Gastroesophageal sphincter (tissue), 4 donors: ENCODE data around the gene AP5B1. TPM values are rescaled to one million over a fixed set of nuclear protein-coding genes. Genes with fewer than 3 reads are reported as not detected.
"Not testable (repeated sequence)": the region's sequence is repeated elsewhere in the genome, so short reads cannot be mapped to it uniquely, and the experiment has no call there.

ENCODE experiments used
- ATAC-seq: fragments of 150-250 bp; one replicate; pipeline ENCODE4 v1.9.1; 2016; ENCODE audit warnings: mild to moderate bottlenecking, moderate library complexity
- H3K27ac ChIP-seq, 4 donors: fragments of 200-600 bp; sonication (generic) in 3 of 4; 1 replicate in 3 of 4; 2 replicates in 1 of 4; pipeline ENCODE4 v1.5.1; 2016 to 2019
- H3K27me3 ChIP-seq: fragments of 200-600 bp; sonication (generic); one replicate; pipeline ENCODE4 v1.5.1; 2019
- H3K36me3 ChIP-seq, 2 donors: fragments of 200-600 bp; sonication (generic); one replicate each; pipeline ENCODE4 v1.5.1; 2019; ENCODE audit warnings: control low read depth in 1 of 2
- H3K4me1 ChIP-seq, 3 donors: fragments of 200-600 bp; sonication (generic); 1 replicate in 2 of 3; 2 replicates in 1 of 3; pipeline ENCODE4 v1.5.1; 2016 to 2019; ENCODE audit warnings: control low read depth in 2 of 3
- H3K4me3 ChIP-seq, 2 donors: fragments of 200-600 bp; sonication (generic); one replicate each; pipeline ENCODE4 v1.5.1; 2019; ENCODE audit warnings: mild to moderate bottlenecking in 1 of 2, moderate library complexity in 1 of 2
- H3K9me3 ChIP-seq, 3 donors: fragments of 200-600 bp; sonication (generic); one replicate each; pipeline ENCODE4 v1.5.1; 2017 to 2019; ENCODE audit warnings: control low read depth in 2 of 3
- EP300 ChIP-seq: sonication (generic); formaldehyde crosslinking; IDR thresholded peaks from one replicate; pipeline ENCODE4 v1.6.1; 2017; ENCODE audit warnings: antibody characterized with exemption, mild to moderate bottlenecking
- POLR2A ChIP-seq, 2 donors: fragments of 450-650 bp; IDR thresholded peaks; one replicate each; pipeline ENCODE4 v1.6.1; 2017; ENCODE audit warnings: antibody characterized with exemption in 2 of 2, mild to moderate bottlenecking in 2 of 2, moderate library complexity in 1 of 2
- POLR2AphosphoS5 ChIP-seq: sonication (generic); formaldehyde crosslinking; IDR thresholded peaks from one replicate; pipeline ENCODE4 v1.6.1; 2017; ENCODE audit warnings: antibody characterized with exemption
- WGBS, 2 donors: methylation state at CpG; one replicate each; pipeline ENCODE4 v1.1.5; 2018; ENCODE audit warnings: low coverage in 1 of 2; 5-methylcytosine and 5-hydroxymethylcytosine counted together
- total RNA-seq, 4 donors: library from RNA; depleted of rRNA; stranded (reverse); fragments of >200 nt; gene quantifications; one replicate each; pipeline ENCODE4 v1.1.0, GENCODE V29; 2016
- TF ChIP-seq, protein P1 (sequence below), 4 experiments: fragments of 200-600 bp in 2 of 4; fragments of 450-650 bp in 2 of 4; sonication (generic) in 1 of 4; IDR thresholded peaks; one replicate each; pipeline ENCODE4 v1.5.1; 2017 to 2019; ENCODE audit warnings: antibody characterized with exemption in 4 of 4, mild to moderate bottlenecking in 2 of 4, moderate library complexity in 2 of 4

AP5B1 gene
- total RNA-seq, 4 donors from 2014 or later: 11.2 to 23.4 (median 15.7) TPM

DNA sequence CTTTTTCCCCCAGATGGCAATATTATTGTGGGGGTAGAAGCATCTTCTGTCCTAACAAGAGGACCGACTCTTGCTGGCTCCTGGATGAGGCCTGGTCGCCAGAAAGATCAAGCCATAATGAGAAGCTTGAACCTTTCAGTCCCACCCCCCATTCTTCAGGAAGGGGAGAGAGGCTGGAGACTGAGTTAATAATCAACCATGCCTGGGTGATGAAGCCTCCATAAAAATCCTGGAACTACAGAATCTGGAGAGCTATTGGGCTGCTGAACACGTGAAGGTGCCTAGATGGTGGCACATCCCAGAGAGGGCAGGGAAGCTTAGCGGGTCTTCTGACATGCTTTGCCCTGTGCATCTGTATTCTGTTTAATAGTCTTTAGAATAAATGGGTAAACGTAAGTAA is 16.3 kb downstream of the AP5B1 start:
- Histone ChIP-seq H3K9me3 (no peaks in the 10 kb centered on the region), H3K4me3 (no peak overlapping the region), H3K27ac (no peak overlapping the region), H3K27me3 (no peaks in the 10 kb centered on the region), H3K36me3 (no peaks in the 10 kb centered on the region), H3K4me1 (peaks cover 0 to 1% (median under 1%) of the 10 kb centered on the region in 3 donors)
- ATAC-seq: no peak
- TF ChIP-seq POLR2AphosphoS5: no peak
- no peak for TF ChIP-seq EP300
- TF ChIP-seq POLR2A (IDR thresholded peaks at IDR 0.05): no peak
- TF ChIP-seq, protein P1, sequence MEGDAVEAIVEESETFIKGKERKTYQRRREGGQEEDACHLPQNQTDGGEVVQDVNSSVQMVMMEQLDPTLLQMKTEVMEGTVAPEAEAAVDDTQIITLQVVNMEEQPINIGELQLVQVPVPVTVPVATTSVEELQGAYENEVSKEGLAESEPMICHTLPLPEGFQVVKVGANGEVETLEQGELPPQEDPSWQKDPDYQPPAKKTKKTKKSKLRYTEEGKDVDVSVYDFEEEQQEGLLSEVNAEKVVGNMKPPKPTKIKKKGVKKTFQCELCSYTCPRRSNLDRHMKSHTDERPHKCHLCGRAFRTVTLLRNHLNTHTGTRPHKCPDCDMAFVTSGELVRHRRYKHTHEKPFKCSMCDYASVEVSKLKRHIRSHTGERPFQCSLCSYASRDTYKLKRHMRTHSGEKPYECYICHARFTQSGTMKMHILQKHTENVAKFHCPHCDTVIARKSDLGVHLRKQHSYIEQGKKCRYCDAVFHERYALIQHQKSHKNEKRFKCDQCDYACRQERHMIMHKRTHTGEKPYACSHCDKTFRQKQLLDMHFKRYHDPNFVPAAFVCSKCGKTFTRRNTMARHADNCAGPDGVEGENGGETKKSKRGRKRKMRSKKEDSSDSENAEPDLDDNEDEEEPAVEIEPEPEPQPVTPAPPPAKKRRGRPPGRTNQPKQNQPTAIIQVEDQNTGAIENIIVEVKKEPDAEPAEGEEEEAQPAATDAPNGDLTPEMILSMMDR (IDR thresholded peaks at IDR 0.05): no peak
- 73% methylated on average over 4 of the region's 5 CpGs; no CpG with 5 or more reads in 1 of the 2 donors for WGBS, 2 donors

DNA sequence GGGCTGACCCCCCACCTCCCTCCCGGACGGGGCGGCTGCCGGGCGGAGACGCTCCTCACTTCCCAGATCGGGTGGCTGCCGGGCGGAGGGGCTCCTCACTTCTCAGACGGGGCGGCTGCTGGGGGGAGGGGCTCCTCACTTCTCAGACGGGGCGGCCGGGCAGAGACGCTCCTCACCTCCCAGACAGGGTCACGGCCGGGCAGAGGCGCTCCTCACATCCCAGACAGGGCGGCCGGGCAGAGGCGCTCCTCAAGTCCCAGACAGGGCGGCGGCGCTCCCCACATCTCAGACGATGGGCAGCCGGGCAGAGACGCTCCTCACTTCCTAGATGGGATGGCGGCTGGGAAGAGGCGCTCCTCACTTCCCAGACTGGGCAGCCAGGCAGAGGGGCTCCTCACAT is 18.0 kb downstream of the AP5B1 start:
- ATAC-seq, H3K4me1 ChIP-seq, H3K36me3 ChIP-seq, H3K4me3 ChIP-seq, H3K9me3 ChIP-seq, H3K27me3 ChIP-seq, H3K27ac ChIP-seq: not testable (repeated sequence)
- no CpG with 5 or more reads among the region's 29 CpGs for WGBS, 2 donors

DNA sequence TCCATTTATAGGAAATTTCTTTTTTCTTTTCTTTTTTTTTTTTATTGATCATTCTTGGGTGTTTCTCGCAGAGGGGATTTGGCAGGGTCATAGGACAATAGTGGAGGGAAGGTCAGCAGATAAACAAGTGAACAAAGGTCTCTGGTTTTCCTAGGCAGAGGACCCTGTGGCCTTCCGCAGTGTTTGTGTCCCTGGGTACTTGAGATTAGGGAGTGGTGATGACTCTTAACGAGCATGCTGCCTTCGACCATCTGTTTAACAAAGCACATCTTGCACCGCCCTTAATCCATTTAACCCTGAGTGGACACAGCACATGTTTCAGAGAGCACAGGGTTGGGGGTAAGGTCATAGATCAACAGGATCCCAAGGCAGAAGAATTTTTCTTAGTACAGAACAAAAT is 18.6 kb downstream of the AP5B1 start:
- not testable (repeated sequence) for ATAC-seq, H3K9me3 ChIP-seq, H3K27ac ChIP-seq, H3K27me3 ChIP-seq, H3K4me1 ChIP-seq, H3K4me3 ChIP-seq, H3K36me3 ChIP-seq
- WGBS, 2 donors: 38 to 74% methylated on average over 2 to 3 of the region's 5 CpGs

DNA sequence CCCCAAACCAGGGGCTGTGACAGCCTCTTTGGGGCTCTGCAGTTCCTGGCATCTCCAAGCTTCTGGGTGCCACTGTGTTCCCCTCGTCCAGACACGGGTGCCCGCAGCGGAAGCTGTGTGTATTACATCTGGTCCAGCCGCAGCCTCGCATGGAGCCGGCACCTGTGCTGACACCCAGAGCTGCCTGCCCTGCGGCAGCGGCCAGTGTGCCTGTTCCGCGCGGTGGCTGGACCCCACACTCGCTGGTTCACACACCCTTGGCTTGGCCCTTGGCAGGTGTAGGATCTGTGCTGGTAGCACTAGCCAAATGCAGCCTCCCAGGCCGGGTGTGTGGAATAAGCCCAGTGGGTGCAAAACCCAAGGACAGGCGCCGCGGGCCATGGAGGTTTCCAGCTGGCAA is 35.7 kb downstream of the AP5B1 start:
- no peaks in the 10 kb centered on the region for H3K36me3 ChIP-seq
- ATAC-seq: no peak
- H3K9me3 ChIP-seq: no peaks in the 10 kb centered on the region
- 96% methylated on average over 9 of the region's 17 CpGs; no CpG with 5 or more reads in 1 of the 2 donors for WGBS, 2 donors
- H3K27me3 ChIP-seq: peaks cover 21% of the 10 kb centered on the region
- H3K4me3 ChIP-seq: no peak overlapping the region
- H3K27ac ChIP-seq: no peak overlapping the region
- H3K4me1 ChIP-seq: no peaks in the 10 kb centered on the region
- TF ChIP-seq POLR2AphosphoS5 (no peak), EP300 (no peak), POLR2A (IDR thresholded peaks at IDR 0.05) (no peak)
- TF ChIP-seq, protein P1 (IDR thresholded peaks at IDR 0.05): no peak

DNA sequence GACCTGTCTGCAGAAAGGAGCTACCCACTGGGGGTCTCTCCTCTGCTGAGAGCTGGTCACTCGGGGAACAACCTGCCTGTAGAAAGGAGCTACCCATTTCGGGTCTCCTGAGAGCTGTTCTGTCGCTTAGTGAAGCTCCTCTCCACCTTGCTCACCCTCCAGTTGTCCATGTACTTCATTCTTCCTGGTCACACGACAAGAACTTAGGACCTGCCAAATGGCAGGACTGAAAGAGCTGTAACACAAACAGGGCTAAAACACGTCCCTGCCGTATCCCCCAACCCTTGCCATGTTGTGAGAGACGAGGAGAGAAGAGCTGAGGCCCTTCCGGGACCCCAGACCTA is 36.1 kb downstream of the AP5B1 start:
- 76 to 80% methylated on average over 1 to 3 of the region's 8 CpGs for WGBS, 2 donors
- Histone ChIP-seq H3K4me1 (no peaks in the 10 kb centered on the region), H3K36me3 (no peaks in the 10 kb centered on the region), H3K9me3 (no peaks in the 10 kb centered on the region), H3K27ac (no peak overlapping the region), H3K27me3 (peaks cover 24% of the 10 kb centered on the region), H3K4me3 (no peak overlapping the region)
- TF ChIP-seq EP300: no peak
- ATAC-seq: no peak

DNA sequence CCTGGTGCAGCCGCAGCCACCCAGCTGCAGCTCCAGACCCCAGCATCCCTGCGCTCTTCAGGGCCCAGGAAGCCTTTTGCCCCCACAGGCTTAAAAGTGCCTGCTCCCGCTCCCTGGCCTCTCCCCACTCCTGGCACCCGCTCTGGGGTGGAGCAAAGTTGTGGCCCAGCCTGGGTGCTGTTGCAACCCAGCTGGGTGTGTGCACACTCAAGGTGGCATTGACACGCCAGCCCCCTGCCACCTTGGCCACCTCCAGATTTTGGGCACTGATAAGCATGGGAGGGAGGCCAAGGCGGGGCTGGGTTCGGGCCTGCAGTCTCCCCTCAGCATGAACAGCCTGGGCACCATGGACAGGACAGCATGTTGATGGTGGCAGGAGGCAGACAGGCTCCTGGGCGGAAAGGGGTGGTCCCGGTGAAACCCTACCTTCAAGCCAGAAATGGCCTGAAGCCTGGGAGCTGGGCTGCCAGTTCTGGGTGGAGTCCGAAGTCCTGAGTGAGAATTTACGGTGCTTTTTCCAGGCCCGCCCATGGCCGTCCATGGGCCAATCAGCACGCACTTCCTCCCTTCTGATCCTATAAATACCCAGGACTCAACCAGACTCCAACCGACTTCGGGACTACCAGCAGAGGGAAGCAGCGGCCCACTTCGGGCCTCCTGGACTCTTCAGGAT is 36.6 kb downstream of the AP5B1 start:
- ATAC-seq: no peak
- WGBS, 2 donors: 72% methylated on average over 4 to 6 of the region's 18 CpGs

More for the DNA sequence above, 36.6 kb downstream of the AP5B1 start:
- H3K4me3 ChIP-seq: no peak overlapping the region
- H3K36me3 ChIP-seq: no peaks in the 10 kb centered on the region
- H3K27ac ChIP-seq: no peak overlapping the region
- no peaks in the 10 kb centered on the region for H3K9me3 ChIP-seq
- no peaks in the 10 kb centered on the region for H3K4me1 ChIP-seq
- H3K27me3 ChIP-seq: peaks cover 26% of the 10 kb centered on the region
- TF ChIP-seq, protein P1 (IDR thresholded peaks at IDR 0.05): peak in 1 of 4 experiments; percentile 5
- TF ChIP-seq POLR2A (IDR thresholded peaks at IDR 0.05): no peak
- no peak for TF ChIP-seq EP300
- TF ChIP-seq POLR2AphosphoS5: no peak
